ENCODE results near the gene TP53I11. TPM values are rescaled to one million over a fixed set of nuclear protein-coding genes. Genes with fewer than 3 reads are reported as not detected.

The TP53I11 gene
- total RNA-seq, 4 donors from 2014 or later = 24.7 to 107 (median 46.3) TPM

- no peak for TF ChIP-seq CTCF (IDR thresholded peaks at IDR 0.05; ENCODE audit: low read depth)
Observed at GRCh38 chr11:44985721-44986120, 35.0 kb upstream of the TP53I11 start.

GRCh38 chr11:44983786-44984185 is 33.1 kb upstream of the TP53I11 start:
- no peak for TF ChIP-seq CTCF (IDR thresholded peaks at IDR 0.05; ENCODE audit: low read depth)

- TF ChIP-seq CTCF (IDR thresholded peaks at IDR 0.05; ENCODE audit: low read depth) = no peak
Observed at GRCh38 chr11:44982496-44983062, 31.9 kb upstream of the TP53I11 start.

- TF ChIP-seq CTCF (IDR thresholded peaks at IDR 0.05; ENCODE audit: low read depth) = no peak
Observed at GRCh38 chr11:44980533-44981427, 30.1 kb upstream of the TP53I11 start.

- TF ChIP-seq CTCF (IDR thresholded peaks at IDR 0.05; ENCODE audit: low read depth) = no peak
Observed at GRCh38 chr11:44979543-44980399, 29.1 kb upstream of the TP53I11 start.

GRCh38 chr11:44978961-44979331 is 28.3 kb upstream of the TP53I11 start:
- no peak for TF ChIP-seq CTCF (IDR thresholded peaks at IDR 0.05; ENCODE audit: low read depth)
